Activated naive CD4-positive, alpha-beta T cell treated with anti-CD3 and anti-CD28 coated beads, Interleukin-2, amount 10 ng/mL, durations not matched to agents 5 hours and 36 hours (primary cell): ENCODE data around the gene NECAB2. TPM values are rescaled to one million over a fixed set of nuclear protein-coding genes. Genes with fewer than 3 reads are reported as not detected.

Source experiments
- total RNA-seq, 2 experiments: library from RNA; stranded (reverse); gene quantifications; one replicate each; pipeline ENCODE4 v1.2.3, GENCODE V29; 2021

Gene NECAB2
- total RNA-seq = not detected

GRCh38 chr16:83967838-83968305 lies at the start of gene NECAB2:
Gene NECAB2 (plus strand): TSS chr16:83968244. CDS start chr16:83968649, 405 bp downstream.

GRCh38 chr16:83952940-83953795 lies 14.9 kb upstream of the NECAB2 start, which contains the start of gene OSGIN1:
Gene OSGIN1 (plus strand): TSS chr16:83953240. CDS start chr16:83957672, 4,432 bp downstream.

GRCh38 chr16:84042308-84042878 lies 74.3 kb downstream of the NECAB2 start, which contains the start of gene SLC38A8:
Gene SLC38A8 (minus strand): TSS chr16:84042795. CDS start chr16:84042157, 638 bp downstream.

Other genes with a start within 250 kb of the NECAB2 start
- 10 to 100 TPM; 50.9 to 62.9 TPM for gene HSBP1, start 160.3 kb upstream of the NECAB2 start, total RNA-seq
- 1 to 10 TPM; 4.7 to 5.3 TPM for gene MLYCD, start 69.1 kb upstream of the NECAB2 start, total RNA-seq
- gene OSGIN1, start 15.0 kb upstream of the NECAB2 start, total RNA-seq = under 1 TPM; 0.66 to 0.77 TPM
- not detected for gene SLC38A8, start 74.6 kb downstream of the NECAB2 start, total RNA-seq
- 10 to 100 TPM; 57.1 to 59.3 TPM for gene MBTPS1, start 148.7 kb downstream of the NECAB2 start, total RNA-seq
- gene HSDL1, start 176.9 kb downstream of the NECAB2 start, total RNA-seq = 10 to 100 TPM; 13.9 to 15.3 TPM
- gene DNAAF1, start 177.1 kb downstream of the NECAB2 start, total RNA-seq = not detected
- 10 to 100 TPM; 63.2 to 63.5 TPM for gene TAF1C, start 218.8 kb downstream of the NECAB2 start, total RNA-seq
- not detected for gene ADAD2, start 222.9 kb downstream of the NECAB2 start, total RNA-seq